IMR-90 (cell line): ENCODE results near the gene TSTD1. TPM values are rescaled to one million over a fixed set of nuclear protein-coding genes. Genes with fewer than 3 reads are reported as not detected.

Experiments
- CEBPB ChIP-seq: IDR thresholded peaks from 2 replicates; pipeline ENCODE4 v1.6.1; 2012; ENCODE audit warnings: low read depth, low read length, improper control_type of control experiment
- MXI1 ChIP-seq: IDR thresholded peaks from 2 replicates; pipeline ENCODE4 v1.6.1; 2012; ENCODE audit warnings: low read depth, mild to moderate bottlenecking, low read length, moderate library complexity, borderline replicate concordance
- RAD21 ChIP-seq: IDR thresholded peaks from 2 replicates; pipeline ENCODE4 v1.6.1; 2012; ENCODE audit warnings: low read length, improper control_type of control experiment
- RCOR1 ChIP-seq: IDR thresholded peaks from 2 replicates; pipeline ENCODE4 v1.6.1; 2012; ENCODE audit warnings: mild to moderate bottlenecking, low read length, improper control_type of control experiment; ENCODE audit not compliant: insufficient replicate concordance
- polyA plus RNA-seq, 3 experiments: library from polyadenylated mRNA; depleted of rRNA; stranded (reverse); fragments of >200 nt; gene quantifications; 2 replicates each; pipeline ENCODE4 v1.2.3, GENCODE V29; 2012; ENCODE audit warnings: low replicate concordance in 1 of 3
- total RNA-seq: library from RNA; depleted of rRNA; stranded (reverse); fragments of >200 nt; gene quantifications from 2 replicates; pipeline ENCODE4 v1.2.3, GENCODE V29; 2012
- TF ChIP-seq, protein P1 (sequence below): fragments of 150-350 bp; IDR thresholded peaks from 2 replicates; pipeline ENCODE4 v1.6.1; 2016; ENCODE audit warnings: low read depth, mild to moderate bottlenecking, low read length, moderate library complexity, borderline replicate concordance

TSTD1 gene
- total and polyA plus RNA-seq, 2 of the 4 experiments (the other 2 are of a cell fraction): 0.21 TPM; not detected in 1

DNA sequence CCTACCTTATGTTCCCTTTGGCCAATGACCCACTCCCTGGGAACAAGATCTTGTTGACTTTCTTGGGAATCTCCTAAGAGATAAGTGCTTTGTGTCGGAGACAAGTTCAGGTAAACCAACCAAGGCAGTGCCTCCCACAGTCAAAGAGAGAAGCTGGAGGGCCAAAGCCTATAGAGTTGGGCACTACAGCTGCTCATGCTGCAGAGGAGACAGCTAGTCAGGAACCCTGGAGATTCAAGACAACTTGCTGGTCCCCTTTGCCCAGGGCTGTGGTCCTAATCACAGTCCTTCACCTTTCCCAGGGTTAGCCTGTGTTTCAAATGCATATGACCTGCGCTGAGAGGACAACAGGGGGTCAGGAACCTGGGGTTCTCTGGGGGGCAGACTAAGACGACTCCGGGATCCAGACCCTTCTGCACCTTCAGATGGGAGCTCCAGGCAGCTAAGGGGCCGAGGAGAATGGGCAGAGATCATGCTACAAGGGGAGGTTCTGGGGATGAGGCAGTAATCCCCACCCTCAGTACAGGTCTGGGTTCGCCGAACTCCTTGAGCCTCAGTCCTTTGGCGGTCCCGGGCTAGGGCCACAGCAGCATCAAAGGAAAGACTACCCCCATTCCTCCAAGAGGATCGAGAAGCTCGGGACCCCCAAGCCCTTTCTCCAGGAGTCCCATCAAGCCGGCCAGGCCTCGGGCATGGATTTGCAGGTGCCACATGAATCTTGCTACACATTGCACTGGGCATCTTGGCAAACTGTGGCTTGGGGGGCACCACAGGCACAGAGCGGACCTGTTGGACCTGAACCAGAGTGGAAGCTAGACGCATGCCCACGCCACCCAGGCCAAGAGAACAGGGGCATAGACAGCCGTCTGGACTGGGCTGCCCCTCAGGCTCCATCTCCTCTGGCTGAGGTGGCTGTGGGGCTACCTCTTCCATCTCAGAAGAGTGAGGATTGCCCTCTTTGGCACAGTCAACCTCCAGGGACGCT lies 9.0 kb upstream of the TSTD1 start (continued):
- no peak for TF ChIP-seq CEBPB
- no peak for TF ChIP-seq RAD21
- TF ChIP-seq RCOR1: no peak
- no peak for TF ChIP-seq MXI1
- TF ChIP-seq, protein P1, sequence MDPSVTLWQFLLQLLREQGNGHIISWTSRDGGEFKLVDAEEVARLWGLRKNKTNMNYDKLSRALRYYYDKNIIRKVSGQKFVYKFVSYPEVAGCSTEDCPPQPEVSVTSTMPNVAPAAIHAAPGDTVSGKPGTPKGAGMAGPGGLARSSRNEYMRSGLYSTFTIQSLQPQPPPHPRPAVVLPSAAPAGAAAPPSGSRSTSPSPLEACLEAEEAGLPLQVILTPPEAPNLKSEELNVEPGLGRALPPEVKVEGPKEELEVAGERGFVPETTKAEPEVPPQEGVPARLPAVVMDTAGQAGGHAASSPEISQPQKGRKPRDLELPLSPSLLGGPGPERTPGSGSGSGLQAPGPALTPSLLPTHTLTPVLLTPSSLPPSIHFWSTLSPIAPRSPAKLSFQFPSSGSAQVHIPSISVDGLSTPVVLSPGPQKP: no peak
